ENCODE measurements around the gene S100A7. TPM values are rescaled to one million over a fixed set of nuclear protein-coding genes. Genes with fewer than 3 reads are reported as not detected.
"Not testable (repeated sequence)": the region's sequence is repeated elsewhere in the genome, so short reads cannot be mapped to it uniquely, and the experiment has no call there.

The S100A7 gene
- total RNA-seq, 2 donors from 2014 or later = not detected

DNA sequence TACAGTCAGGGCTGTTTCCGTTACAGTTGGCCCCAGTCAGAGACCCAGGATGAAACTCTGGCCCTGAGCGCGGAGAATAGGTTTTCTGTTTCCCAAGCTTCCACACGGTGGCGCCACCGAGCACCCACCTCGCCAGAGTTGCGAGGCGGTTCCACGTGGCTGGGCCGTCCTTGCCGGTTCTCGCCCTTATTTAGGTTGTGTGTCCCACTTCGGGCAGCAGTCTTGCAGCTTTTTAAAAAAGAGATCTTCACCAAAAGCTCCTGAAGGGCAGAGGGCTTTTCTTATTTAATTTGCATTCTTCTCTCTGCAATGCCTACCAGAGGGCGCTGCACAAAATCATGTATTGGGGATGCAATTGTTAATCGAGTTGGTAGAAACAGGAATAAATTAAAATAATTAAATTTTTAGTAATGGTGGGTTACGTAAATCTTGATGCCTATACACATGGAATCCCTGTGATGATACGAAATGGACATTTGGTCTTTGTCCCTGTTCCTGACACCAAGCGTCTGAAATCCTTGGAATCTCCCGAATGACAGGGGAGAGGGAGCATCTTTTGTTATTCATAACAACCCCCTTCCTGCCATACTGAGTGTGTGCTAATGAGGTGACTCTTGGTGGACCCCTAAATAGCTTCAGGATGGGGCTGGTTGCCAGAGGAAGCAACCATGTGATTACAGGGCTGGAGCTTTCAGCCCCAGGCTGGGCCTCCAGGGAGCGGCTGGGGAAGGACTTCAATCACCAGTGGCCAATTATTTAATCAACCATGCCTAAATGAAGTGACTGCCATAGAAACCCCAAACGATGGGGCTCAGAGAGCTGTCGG is 5.6 kb upstream of the S100A7 start:
- Histone ChIP-seq H3K4me3 (no peak overlapping the region), H3K27ac (no peak overlapping the region), H3K27me3 (no peaks in the 10 kb centered on the region), H3K9me3 (no peaks in the 10 kb centered on the region), H3K4me1 (no peaks in the 10 kb centered on the region), H3K36me3 (no peaks in the 10 kb centered on the region), H3K9ac (ENCODE audit: low read depth in 2 of 2, low read length in 2 of 2) (no peak overlapping the region)
- peak; percentile 68 for DNase-seq
- intact Hi-C loops (cut with DNase I) = no loop called here
- peak; percentile 80 for TF ChIP-seq CTCF (IDR thresholded peaks at IDR 0.05)

DNA sequence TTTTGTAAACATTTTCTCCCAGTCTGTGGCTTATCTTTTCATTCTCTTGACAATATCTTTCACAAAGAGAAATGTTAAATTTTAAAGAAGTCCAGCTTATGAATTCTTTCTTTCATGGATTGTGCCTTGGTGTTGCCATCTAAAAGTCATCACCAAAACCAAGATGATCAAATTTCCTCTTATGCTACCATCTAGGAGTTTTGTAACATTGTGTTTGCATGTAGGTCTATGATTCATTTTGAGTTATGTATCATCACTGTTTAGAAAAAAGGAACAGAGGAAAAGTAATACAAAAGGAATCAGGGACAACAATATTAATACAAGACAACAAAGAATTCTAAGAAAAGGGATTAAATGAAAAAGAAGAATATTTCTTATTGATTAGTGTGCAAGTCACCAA is 2.3 kb upstream of the S100A7 start:
- H3K4me1 ChIP-seq; H3K36me3 ChIP-seq; H3K9me3 ChIP-seq; H3K4me3 ChIP-seq; H3K27me3 ChIP-seq; DNase-seq; H3K27ac ChIP-seq; H3K9ac ChIP-seq (ENCODE audit: low read depth in 2 of 2, low read length in 2 of 2); intact Hi-C loops (cut with DNase I): not testable (repeated sequence)

DNA sequence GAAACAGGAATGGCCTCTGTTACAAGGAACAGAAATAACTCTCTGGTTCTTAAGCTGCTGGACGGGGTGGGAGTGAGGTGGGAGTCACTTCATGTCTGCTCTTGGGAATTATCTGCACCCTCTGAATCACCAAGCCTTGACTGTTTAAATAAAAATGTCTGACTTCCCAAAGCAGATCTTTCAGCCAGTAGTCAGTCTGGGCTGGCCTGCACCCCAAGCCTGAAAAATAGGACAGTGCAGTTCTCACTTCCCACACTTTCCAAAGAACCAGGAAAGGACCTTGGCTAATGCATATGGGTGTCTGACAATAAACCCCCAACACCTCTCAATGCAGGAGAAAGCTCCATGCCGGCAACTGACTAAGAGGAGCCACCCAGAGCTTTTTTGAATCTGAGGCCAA is 796 bp downstream of the S100A7 start:
- H3K9me3 ChIP-seq = no peaks in the 10 kb centered on the region
- no peak overlapping the region for H3K4me3 ChIP-seq
- no peak for DNase-seq
- no peaks in the 10 kb centered on the region for H3K36me3 ChIP-seq
- H3K27me3 ChIP-seq = no peaks in the 10 kb centered on the region
- no peak for TF ChIP-seq CTCF (IDR thresholded peaks at IDR 0.05)
- no peak overlapping the region for H3K27ac ChIP-seq
- no peak overlapping the region for H3K9ac ChIP-seq (ENCODE audit: low read depth in 2 of 2, low read length in 2 of 2)
- H3K4me1 ChIP-seq = no peaks in the 10 kb centered on the region
- intact Hi-C loops (cut with DNase I) = no loop called here

DNA sequence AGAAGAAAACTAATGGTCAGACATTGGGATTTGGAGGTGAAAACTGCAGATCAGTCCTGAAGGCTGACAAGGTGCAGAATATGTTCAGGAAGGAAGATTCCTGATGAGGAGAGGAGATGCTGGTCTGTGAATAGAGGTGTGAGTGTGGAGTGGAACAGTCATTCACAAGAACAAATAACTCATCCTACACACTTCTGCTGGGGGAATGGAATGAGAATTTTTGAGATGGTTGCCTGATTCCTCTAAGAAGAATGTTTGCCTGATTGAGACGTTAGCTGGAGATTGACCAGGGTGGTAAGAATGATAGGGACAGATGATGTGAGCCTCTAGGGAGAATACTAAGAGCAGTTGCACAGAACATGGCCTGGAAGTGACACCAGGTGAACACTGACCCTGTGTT is 4.1 kb downstream of the S100A7 start:
- intact Hi-C loops (cut with DNase I) = no loop called here
- Histone ChIP-seq H3K27me3 (no peaks in the 10 kb centered on the region), H3K36me3 (no peaks in the 10 kb centered on the region), H3K9me3 (no peaks in the 10 kb centered on the region), H3K4me1 (no peaks in the 10 kb centered on the region), H3K9ac (ENCODE audit: low read depth in 2 of 2, low read length in 2 of 2) (no peak overlapping the region), H3K27ac (no peak overlapping the region), H3K4me3 (no peak overlapping the region)
- no peak for TF ChIP-seq CTCF (IDR thresholded peaks at IDR 0.05)
- no peak for DNase-seq

DNA sequence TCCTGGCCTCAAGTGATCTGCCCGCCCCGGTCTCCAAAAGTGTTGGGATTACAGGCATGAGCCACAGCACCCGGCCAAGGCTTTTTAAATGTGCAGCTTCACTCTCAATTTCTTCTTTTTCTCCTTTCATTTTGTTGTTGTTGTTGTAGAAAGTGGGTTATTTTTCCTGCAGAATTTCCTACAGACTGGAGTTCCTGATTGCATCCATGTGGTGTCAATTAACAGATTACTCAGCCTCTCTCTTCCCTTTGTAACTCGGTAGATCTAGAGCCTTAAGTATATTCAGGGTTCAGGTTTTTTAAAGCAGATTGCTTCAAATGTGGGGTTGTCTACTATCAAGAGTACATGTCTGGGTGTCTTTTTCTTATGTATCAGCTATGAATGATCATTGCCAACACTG is 11.6 kb downstream of the S100A7 start:
- not testable (repeated sequence) for H3K27me3 ChIP-seq

GRCh38 chr1:153447498-153448170 is 12.8 kb downstream of the S100A7 start:
- Histone ChIP-seq H3K4me3 (no peak overlapping the region), H3K9me3 (no peaks in the 10 kb centered on the region), H3K27me3 (peaks cover 2% of the 10 kb centered on the region), H3K4me1 (no peaks in the 10 kb centered on the region), H3K9ac (ENCODE audit: low read depth in 2 of 2, low read length in 2 of 2) (no peak overlapping the region), H3K27ac (no peak overlapping the region), H3K36me3 (no peaks in the 10 kb centered on the region)
- no peak for TF ChIP-seq CTCF (IDR thresholded peaks at IDR 0.05)
- intact Hi-C loops (cut with DNase I) = no loop called here
- DNase-seq = no peak

More for the DNA sequence above, 11.6 kb downstream of the S100A7 start:
- intact Hi-C loops (cut with DNase I); H3K4me3 ChIP-seq; H3K27ac ChIP-seq; H3K9me3 ChIP-seq; DNase-seq; H3K36me3 ChIP-seq; H3K9ac ChIP-seq (ENCODE audit: low read depth in 2 of 2, low read length in 2 of 2); H3K4me1 ChIP-seq: not testable (repeated sequence)
